ENCODE measurements around the gene DIDO1. TPM values are rescaled to one million over a fixed set of nuclear protein-coding genes. Genes with fewer than 3 reads are reported as not detected.

Gene DIDO1
- total RNA-seq, 2 experiments from 2014 or later = 51.9 to 54.3 TPM

DNA sequence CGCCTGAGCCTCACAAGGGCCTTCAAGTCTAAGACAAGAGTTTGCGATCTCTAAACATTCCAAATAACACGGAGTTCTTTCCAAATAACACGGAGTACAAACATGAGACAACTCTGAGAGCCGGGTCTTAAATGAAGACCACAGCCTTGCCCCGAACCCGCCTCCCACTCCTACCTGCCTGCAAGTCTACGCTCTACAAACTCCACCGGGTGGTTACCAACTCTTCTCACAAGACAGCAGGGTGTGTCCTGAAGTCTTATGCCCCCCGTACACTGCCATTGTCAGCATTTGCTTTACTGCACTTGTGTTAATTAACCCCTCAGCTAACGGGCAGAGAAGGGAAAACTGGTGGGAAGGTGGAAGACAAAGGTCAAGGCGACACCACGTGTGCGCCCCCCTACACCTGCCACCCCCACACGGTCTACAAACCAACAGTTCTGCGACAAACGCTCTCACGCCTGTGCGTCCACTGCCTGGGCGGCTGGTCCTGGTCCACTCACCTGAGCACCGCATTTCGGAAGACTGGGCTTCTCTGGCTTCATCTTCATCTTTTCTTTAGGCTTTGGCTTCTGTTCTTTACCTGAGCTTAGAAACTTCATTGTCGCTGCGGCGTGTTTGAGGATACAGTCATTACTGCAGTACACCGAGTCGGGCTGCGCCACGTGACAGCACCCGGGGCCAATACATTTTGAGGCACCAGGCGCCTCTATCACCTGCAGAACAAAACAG is 19.5 kb downstream of the DIDO1 start:
- ChIA-PET POLR2A (interaction anchor here (1.8 kb wide), 1 partner anchor 11 kb away, joined by 10 read pairs; no protein-coding TSS in a partner anchor), CTCF (interaction anchor here (0.9 to 2.3 kb wide), 11 partner anchors 8 to 102 kb away, joined by 3 to 21 read pairs (median 7); partner anchors contain the start of gene GID8)
- Mint-ChIP-seq H3K27me3 (no peaks in the 10 kb centered on the region), H3K4me3 (no peak overlapping the region), H3K4me1 (ENCODE audit: low read depth) (peaks cover 30% of the 10 kb centered on the region), H3K27ac (peak overlapping the region; percentile 43), H3K36me3 (ENCODE audit: low read depth) (peaks cover 94% of the 10 kb centered on the region), H3K9me3 (no peaks in the 10 kb centered on the region)
- Histone ChIP-seq H3K4me3 (ENCODE audit: low read length) (no peak overlapping the region), H3K9me3 (ENCODE audit: control insufficient read depth in 1 of 2, insufficient read depth in 1 of 2, low read length in 2 of 2) (no peaks in the 10 kb centered on the region), H3K36me3 (ENCODE audit: insufficient read depth, low read length) (peaks cover 95% of the 10 kb centered on the region), H3K27me3 (ENCODE audit: control insufficient read depth in 1 of 2, insufficient read depth in 2 of 2, low read length in 2 of 2) (no peaks in the 10 kb centered on the region), H3K4me1 (ENCODE audit: insufficient read depth, low read length) (peaks cover 9% of the 10 kb centered on the region), H3K27ac (ENCODE audit: low read depth in 1 of 2, low read length in 2 of 2) (no peak overlapping the region)
- intact Hi-C loops (cut with DNase I, micrococcal nuclease) = no loop called here
- ATAC-seq (ENCODE audit: poor library complexity) (no peak), DNase-seq (no peak)
- TF ChIP-seq, protein P1, sequence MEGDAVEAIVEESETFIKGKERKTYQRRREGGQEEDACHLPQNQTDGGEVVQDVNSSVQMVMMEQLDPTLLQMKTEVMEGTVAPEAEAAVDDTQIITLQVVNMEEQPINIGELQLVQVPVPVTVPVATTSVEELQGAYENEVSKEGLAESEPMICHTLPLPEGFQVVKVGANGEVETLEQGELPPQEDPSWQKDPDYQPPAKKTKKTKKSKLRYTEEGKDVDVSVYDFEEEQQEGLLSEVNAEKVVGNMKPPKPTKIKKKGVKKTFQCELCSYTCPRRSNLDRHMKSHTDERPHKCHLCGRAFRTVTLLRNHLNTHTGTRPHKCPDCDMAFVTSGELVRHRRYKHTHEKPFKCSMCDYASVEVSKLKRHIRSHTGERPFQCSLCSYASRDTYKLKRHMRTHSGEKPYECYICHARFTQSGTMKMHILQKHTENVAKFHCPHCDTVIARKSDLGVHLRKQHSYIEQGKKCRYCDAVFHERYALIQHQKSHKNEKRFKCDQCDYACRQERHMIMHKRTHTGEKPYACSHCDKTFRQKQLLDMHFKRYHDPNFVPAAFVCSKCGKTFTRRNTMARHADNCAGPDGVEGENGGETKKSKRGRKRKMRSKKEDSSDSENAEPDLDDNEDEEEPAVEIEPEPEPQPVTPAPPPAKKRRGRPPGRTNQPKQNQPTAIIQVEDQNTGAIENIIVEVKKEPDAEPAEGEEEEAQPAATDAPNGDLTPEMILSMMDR (IDR thresholded peaks at IDR 0.05) = no peak

DNA sequence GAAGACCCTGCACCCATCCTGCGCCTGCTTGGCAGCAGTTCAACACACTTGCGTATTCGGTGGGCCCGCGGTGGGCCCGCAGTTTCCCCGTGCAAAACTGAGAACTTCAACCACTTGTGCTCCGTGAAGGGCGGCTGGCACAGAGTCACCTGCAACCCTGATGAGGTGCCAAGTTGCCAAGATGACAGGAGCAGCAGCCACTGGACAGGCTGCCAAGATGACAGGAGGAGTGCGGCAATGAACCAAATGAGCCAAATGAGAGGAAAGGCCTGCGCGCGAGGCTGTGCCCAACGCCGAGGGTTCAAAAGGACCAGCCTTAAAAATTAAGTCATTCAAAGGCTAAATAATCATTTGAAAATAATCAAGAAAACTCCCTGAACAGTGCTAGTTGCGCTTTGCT is 20.1 kb downstream of the DIDO1 start:
- H3K27me3 ChIP-seq (ENCODE audit: control insufficient read depth in 1 of 2, insufficient read depth in 2 of 2, low read length in 2 of 2) = no peaks in the 10 kb centered on the region
- TF ChIP-seq, protein P1 (IDR thresholded peaks at IDR 0.05) = no peak
- Mint-ChIP-seq H3K27ac (no peak overlapping the region), H3K4me1 (ENCODE audit: low read depth) (peaks cover 27% of the 10 kb centered on the region), H3K36me3 (ENCODE audit: low read depth) (peaks cover 94% of the 10 kb centered on the region), H3K9me3 (no peaks in the 10 kb centered on the region), H3K27me3 (no peaks in the 10 kb centered on the region), H3K4me3 (no peak overlapping the region)
- ChIA-PET POLR2A (no interaction called here), CTCF (no interaction called here)
- H3K36me3 ChIP-seq (ENCODE audit: insufficient read depth, low read length) = peaks cover 94% of the 10 kb centered on the region
- no peak for ATAC-seq (ENCODE audit: poor library complexity)
- H3K9me3 ChIP-seq (ENCODE audit: control insufficient read depth in 1 of 2, insufficient read depth in 1 of 2, low read length in 2 of 2) = no peaks in the 10 kb centered on the region
- intact Hi-C loops (cut with DNase I, micrococcal nuclease) = no loop called here
- H3K27ac ChIP-seq (ENCODE audit: low read depth in 1 of 2, low read length in 2 of 2) = no peak overlapping the region
- H3K4me1 ChIP-seq (ENCODE audit: insufficient read depth, low read length) = peaks cover 7% of the 10 kb centered on the region
- no peak overlapping the region for H3K4me3 ChIP-seq (ENCODE audit: low read length)
- no peak for DNase-seq

DNA sequence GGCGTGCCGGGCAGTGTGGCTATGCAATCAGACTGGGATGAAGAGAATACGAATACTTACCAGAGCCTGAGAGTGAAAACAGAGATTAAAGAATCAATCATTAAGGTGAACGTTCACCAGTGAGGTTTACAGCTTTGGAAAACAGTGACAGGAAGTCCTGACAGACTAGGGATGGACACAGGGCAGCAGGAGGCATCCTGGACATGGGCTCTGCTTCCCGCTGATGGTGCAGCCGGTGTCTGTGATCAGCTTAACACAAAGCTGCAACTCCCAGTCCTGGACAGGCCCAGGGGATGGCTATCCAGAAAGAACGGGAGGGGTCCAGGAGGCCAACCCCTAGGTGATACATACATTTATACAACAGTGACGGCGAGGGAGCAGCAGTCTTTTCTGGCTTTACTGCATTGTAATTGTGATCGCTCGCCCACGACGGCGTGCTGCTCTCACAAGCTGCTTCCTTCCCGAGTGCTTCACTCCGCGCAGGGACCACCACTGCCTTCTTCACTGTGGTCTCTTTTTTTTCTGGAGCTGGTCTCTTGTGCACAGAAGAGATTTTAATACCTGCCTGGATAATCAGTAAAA is 20.7 kb downstream of the DIDO1 start:
- Mint-ChIP-seq H3K4me1 (ENCODE audit: low read depth) (peaks cover 31% of the 10 kb centered on the region), H3K27ac (no peak overlapping the region), H3K4me3 (no peak overlapping the region), H3K36me3 (ENCODE audit: low read depth) (peaks cover 96% of the 10 kb centered on the region), H3K27me3 (no peaks in the 10 kb centered on the region), H3K9me3 (no peaks in the 10 kb centered on the region)
- Histone ChIP-seq H3K27me3 (ENCODE audit: control insufficient read depth in 1 of 2, insufficient read depth in 2 of 2, low read length in 2 of 2) (no peaks in the 10 kb centered on the region), H3K4me3 (ENCODE audit: low read length) (no peak overlapping the region), H3K36me3 (ENCODE audit: insufficient read depth, low read length) (peaks cover 92% of the 10 kb centered on the region), H3K27ac (ENCODE audit: low read depth in 1 of 2, low read length in 2 of 2) (no peak overlapping the region), H3K9me3 (ENCODE audit: control insufficient read depth in 1 of 2, insufficient read depth in 1 of 2, low read length in 2 of 2) (no peaks in the 10 kb centered on the region), H3K4me1 (ENCODE audit: insufficient read depth, low read length) (peaks cover 7% of the 10 kb centered on the region)
- intact Hi-C loops (cut with DNase I, micrococcal nuclease) = no loop called here
- ChIA-PET POLR2A (no interaction called here), CTCF (no interaction called here)
- no peak for DNase-seq
- TF ChIP-seq, protein P1 (IDR thresholded peaks at IDR 0.05) = no peak
- ATAC-seq (ENCODE audit: poor library complexity) = no peak
